Ovary (tissue), 3 donors: ENCODE measurements around the gene DNAI1.

Experiments
- EP300 ChIP-seq: sonication (generic); formaldehyde crosslinking; IDR thresholded peaks from one replicate; pipeline ENCODE4 v1.6.1; 2017; ENCODE audit warnings: antibody characterized with exemption
- POLR2A ChIP-seq: fragments of 450-650 bp; IDR thresholded peaks from one replicate; pipeline ENCODE4 v1.6.1; 2017; ENCODE audit warnings: antibody characterized with exemption, mild to moderate bottlenecking, moderate library complexity
- TF ChIP-seq, protein P1 (sequence below), 3 donors: fragments of 450-650 bp in 2 of 3; fragments of 200-600 bp in 1 of 3; IDR thresholded peaks; one replicate each; pipeline versions ENCODE4 v1.5.1 to v1.8.0; 2016 to 2022; ENCODE audit warnings: antibody characterized with exemption in 3 of 3, mild to moderate bottlenecking in 1 of 3
- donor health status: DM: no; HTN: no; CAD: no.

DNA sequence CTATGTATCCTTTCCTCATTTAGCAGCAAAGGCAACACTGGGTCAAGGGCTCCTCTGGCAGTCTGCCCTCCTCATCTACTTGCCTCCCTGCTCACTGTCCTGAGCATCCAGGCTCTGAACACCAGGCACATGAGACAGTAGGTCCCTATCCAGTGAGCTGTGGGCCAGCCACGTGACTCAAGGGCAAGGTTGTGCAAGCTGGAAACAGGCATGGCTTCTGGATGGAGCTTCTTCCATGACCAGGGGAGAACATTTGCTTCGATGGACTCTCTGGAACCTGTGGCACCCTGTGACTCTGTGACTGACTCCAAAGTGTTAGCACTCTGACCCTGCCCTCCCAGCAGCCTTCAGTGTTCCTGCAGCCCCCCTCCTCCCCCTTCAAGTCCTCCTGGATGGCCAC lies 33.0 kb downstream of the DNAI1 start:
- TF ChIP-seq, protein P1, sequence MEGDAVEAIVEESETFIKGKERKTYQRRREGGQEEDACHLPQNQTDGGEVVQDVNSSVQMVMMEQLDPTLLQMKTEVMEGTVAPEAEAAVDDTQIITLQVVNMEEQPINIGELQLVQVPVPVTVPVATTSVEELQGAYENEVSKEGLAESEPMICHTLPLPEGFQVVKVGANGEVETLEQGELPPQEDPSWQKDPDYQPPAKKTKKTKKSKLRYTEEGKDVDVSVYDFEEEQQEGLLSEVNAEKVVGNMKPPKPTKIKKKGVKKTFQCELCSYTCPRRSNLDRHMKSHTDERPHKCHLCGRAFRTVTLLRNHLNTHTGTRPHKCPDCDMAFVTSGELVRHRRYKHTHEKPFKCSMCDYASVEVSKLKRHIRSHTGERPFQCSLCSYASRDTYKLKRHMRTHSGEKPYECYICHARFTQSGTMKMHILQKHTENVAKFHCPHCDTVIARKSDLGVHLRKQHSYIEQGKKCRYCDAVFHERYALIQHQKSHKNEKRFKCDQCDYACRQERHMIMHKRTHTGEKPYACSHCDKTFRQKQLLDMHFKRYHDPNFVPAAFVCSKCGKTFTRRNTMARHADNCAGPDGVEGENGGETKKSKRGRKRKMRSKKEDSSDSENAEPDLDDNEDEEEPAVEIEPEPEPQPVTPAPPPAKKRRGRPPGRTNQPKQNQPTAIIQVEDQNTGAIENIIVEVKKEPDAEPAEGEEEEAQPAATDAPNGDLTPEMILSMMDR (IDR thresholded peaks at IDR 0.05): no peak
- no peak for TF ChIP-seq POLR2A
- TF ChIP-seq EP300: no peak
